ENCODE measurements around the gene MACROD2.

DNA sequence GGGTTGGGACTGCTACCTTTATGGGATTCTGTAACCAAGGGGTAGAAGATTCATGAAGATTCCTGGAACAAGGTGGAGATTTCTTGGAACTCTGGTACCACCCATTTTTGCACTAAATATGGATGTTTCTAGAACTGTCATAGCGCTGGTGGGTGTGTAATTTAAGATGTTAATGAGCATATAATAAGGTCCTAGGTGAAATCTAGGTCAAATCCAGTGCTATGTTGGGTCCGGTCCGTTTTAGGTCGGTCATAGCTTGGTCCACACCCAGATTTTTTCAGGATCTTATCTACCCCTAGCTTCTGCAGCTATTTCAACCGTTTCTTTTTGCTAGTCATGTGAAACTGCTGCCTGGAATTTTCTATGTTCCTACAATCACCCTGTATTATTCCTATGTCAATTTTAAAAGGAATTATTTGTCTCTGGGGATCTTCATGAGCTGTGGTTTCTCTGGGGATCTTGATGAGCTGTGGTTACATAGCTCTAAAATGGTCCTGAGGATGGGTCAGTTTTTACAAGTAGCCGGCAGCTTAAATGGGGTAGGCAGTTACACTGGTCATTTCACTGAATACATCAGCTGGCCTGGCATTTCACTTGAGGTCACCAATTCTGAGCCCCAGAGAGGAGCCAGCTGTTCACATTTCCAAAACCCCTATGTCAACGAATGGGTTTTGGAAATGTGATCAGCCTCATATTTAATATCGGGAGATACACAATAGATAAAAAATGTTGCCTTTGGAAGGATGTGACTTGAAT is 994.4 kb downstream of the MACROD2 start:
- TF ChIP-seq POLR2AphosphoS5 (IDR thresholded peaks at IDR 0.05; ENCODE audit: low read depth, low read length) (no peak), TAF1 (IDR thresholded peaks at IDR 0.05; ENCODE audit: low read depth, low read length) (no peak), POLR2A (IDR thresholded peaks at IDR 0.05; ENCODE audit: low read depth, low read length) (no peak), POU2F2 (IDR thresholded peaks at IDR 0.05; ENCODE audit: low read depth, low read length) (no peak)
